HUES6 (cell line): Measurements from ENCODE around the gene TNFSF4.
"Not testable (repeated sequence)": the region's sequence is repeated elsewhere in the genome, so short reads cannot be mapped to it uniquely, and the experiment has no call there.

ENCODE experiments used
- H3K27ac ChIP-seq: 2 replicates; pipeline ENCODE4 v1.7.0; 2013; ENCODE audit warnings: low read depth, mild to moderate bottlenecking, low read length, inconsistent platforms
- H3K27me3 ChIP-seq: 2 replicates; pipeline ENCODE4 v1.6.1; 2013; ENCODE audit warnings: low read length; ENCODE audit not compliant: control insufficient read depth, insufficient read depth
- H3K36me3 ChIP-seq: 2 replicates; pipeline ENCODE4 v1.6.1; 2013; ENCODE audit warnings: low read length; ENCODE audit not compliant: control insufficient read depth, insufficient read depth
- H3K4me1 ChIP-seq: 2 replicates; pipeline ENCODE4 v1.6.1; 2013; ENCODE audit warnings: low read length; ENCODE audit not compliant: control insufficient read depth, insufficient read depth
- H3K4me3 ChIP-seq: 2 replicates; pipeline ENCODE4 v1.5.1; 2013; ENCODE audit warnings: low read depth, low read length
- H3K9ac ChIP-seq: one replicate; pipeline ENCODE4 v1.6.1; 2013; ENCODE audit warnings: mild to moderate bottlenecking, low read length
- H3K9me3 ChIP-seq: 2 replicates; pipeline ENCODE4 v1.6.1; 2013; ENCODE audit warnings: low read depth, low read length; ENCODE audit not compliant: control insufficient read depth, insufficient read depth

The TNFSF4 gene

GRCh38 chr1:173162601-173163000, 44.5 kb downstream of the TNFSF4 start:
- Histone ChIP-seq H3K4me1 (peaks cover 5% of the 10 kb centered on the region; the same call in 1 of the 2 replicates), H3K36me3 (no peaks in the 10 kb centered on the region), H3K27me3 (peaks cover 5% of the 10 kb centered on the region; the same call in 1 of the 2 replicates), H3K27ac (no peak overlapping the region), H3K4me3 (no peak overlapping the region), H3K9ac (no peak overlapping the region), H3K9me3 (no peaks in the 10 kb centered on the region)

DNA sequence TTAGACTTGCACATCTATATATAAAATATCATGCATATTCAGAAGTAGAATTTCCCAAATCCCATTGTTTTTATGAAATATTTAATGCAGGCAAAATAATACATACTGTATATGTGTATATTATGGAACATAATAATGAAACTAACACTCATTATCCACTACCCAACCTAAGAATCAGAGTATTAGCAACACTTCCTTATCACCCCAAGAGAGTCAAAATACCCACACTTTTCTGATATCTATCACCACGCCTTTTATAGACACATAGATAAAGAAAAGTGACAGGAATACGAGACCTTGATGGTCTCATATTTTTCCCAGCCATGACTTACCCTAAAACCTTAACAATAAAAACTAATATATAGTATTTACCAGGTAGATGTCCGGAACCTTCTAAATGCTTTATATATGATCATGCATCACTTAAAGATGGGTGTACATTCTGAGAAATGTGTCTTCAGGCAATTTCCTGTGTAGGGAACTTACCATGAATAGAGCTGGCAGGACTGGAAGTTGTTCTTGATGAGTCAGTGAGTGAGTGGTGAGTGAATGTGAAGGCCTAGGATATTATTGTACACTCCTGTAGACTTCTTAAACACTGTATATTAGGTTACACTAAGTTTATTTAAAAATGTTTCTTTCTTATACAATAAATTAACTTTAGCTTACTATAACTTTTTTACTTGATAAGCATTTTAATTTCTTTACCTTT, 45.5 kb downstream of the TNFSF4 start:
- H3K27ac ChIP-seq: no peak overlapping the region
- no peaks in the 10 kb centered on the region for H3K9me3 ChIP-seq
- peaks cover 5% of the 10 kb centered on the region; the same call in 1 of the 2 replicates for H3K27me3 ChIP-seq
- H3K4me3 ChIP-seq: no peak overlapping the region
- no peaks in the 10 kb centered on the region for H3K36me3 ChIP-seq
- peaks cover 5% of the 10 kb centered on the region; the same call in 1 of the 2 replicates for H3K4me1 ChIP-seq
- no peak overlapping the region for H3K9ac ChIP-seq

DNA sequence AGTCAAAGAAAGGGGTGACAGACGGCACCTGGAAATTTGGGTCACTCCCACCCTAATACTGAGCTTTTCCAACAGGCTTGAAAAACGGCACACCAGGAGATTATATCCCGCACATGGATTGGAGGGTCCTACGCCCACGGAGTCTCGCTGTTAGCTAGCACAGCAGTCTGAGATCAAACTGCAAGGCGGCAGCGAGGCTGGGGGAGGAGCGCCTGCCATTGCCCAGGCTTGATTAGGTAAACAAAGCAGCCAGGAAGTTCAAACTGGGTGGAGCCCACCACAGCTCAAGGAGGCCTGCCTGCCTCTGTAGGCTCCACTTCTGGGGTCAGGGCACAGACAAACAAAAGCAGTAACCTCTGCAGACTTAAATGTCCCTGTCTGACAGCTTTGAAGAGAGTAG, 53.2 kb downstream of the TNFSF4 start:
- not testable (repeated sequence) for H3K36me3 ChIP-seq, H3K27ac ChIP-seq, H3K4me3 ChIP-seq, H3K27me3 ChIP-seq, H3K9ac ChIP-seq, H3K4me1 ChIP-seq
- H3K9me3 ChIP-seq: peaks cover 15% of the 10 kb centered on the region

DNA sequence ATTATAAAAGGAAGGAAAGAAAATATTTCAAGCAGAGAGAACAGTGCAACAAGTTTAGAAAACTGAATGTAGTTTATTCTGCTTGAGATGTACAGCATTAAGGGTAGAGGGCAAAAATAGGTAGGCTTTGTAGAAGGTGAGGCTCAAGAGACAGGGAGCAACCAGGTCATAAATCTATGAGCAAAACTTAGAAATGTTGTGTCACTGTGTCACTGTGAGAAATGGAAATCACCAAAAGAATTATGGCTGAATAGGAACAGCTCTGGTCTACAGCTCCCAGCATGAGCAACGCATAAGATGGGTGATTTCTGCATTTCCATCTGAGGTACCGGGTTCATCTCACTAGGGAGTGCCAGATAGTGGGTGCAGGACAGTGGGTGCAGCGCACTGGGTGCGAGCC, 53.6 kb downstream of the TNFSF4 start:
- Histone ChIP-seq H3K4me1 (no peaks in the 10 kb centered on the region), H3K9ac (no peak overlapping the region), H3K27ac (no peak overlapping the region), H3K9me3 (peaks cover 16% of the 10 kb centered on the region), H3K36me3 (no peaks in the 10 kb centered on the region), H3K4me3 (no peak overlapping the region), H3K27me3 (no peaks in the 10 kb centered on the region)

GRCh38 chr1:173152598-173152997, 54.5 kb downstream of the TNFSF4 start:
- no peak overlapping the region for H3K9ac ChIP-seq
- H3K36me3 ChIP-seq: no peaks in the 10 kb centered on the region
- H3K27ac ChIP-seq: no peak overlapping the region
- no peaks in the 10 kb centered on the region for H3K27me3 ChIP-seq
- no peak overlapping the region for H3K4me3 ChIP-seq
- peaks cover 20% of the 10 kb centered on the region for H3K9me3 ChIP-seq
- no peaks in the 10 kb centered on the region for H3K4me1 ChIP-seq

DNA sequence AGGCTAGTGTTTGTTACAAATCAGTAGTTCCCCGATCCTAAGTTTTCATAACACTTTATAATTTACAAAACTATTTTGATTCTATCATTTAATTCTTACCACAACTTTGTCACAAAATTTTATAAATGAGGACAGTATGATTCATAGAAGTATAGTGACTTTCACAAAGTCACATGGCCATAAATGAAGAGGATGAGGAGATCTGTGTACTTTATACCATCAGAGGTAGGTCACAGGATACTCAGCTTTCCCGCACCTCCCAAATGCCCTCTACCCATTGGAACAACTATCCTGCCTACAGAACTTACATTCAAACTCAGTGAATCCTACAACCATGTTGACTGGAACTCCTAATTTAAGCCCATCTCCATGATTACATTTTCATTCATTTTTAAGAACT, 56.3 kb downstream of the TNFSF4 start:
- Histone ChIP-seq H3K36me3 (no peaks in the 10 kb centered on the region), H3K9me3 (peaks cover 20% of the 10 kb centered on the region), H3K4me1 (no peaks in the 10 kb centered on the region), H3K27ac (no peak overlapping the region), H3K4me3 (no peak overlapping the region), H3K9ac (no peak overlapping the region), H3K27me3 (no peaks in the 10 kb centered on the region)

DNA sequence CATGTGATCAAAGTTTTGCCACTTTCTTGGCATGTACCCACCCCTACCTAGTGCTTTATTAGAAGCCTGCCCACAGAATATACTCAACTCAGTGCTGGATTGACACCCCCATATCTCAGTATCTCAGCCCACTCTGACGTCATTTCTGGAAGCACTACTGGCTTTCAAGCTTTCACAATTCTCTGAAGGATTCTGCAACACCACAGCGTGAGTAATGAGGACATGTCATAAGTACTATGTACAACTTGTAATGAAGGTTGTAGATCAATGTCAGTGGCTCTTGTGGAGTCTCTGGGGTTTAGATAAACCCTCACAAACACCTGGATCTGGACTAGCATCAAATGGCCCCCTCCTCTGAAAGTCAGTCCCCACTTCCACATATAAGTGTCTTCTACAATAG, 57.2 kb downstream of the TNFSF4 start:
- H3K9ac ChIP-seq: no peak overlapping the region
- no peak overlapping the region for H3K4me3 ChIP-seq
- peaks cover 20% of the 10 kb centered on the region for H3K9me3 ChIP-seq
- no peaks in the 10 kb centered on the region for H3K36me3 ChIP-seq
- H3K27ac ChIP-seq: no peak overlapping the region
- H3K27me3 ChIP-seq: no peaks in the 10 kb centered on the region
- H3K4me1 ChIP-seq: no peaks in the 10 kb centered on the region

DNA sequence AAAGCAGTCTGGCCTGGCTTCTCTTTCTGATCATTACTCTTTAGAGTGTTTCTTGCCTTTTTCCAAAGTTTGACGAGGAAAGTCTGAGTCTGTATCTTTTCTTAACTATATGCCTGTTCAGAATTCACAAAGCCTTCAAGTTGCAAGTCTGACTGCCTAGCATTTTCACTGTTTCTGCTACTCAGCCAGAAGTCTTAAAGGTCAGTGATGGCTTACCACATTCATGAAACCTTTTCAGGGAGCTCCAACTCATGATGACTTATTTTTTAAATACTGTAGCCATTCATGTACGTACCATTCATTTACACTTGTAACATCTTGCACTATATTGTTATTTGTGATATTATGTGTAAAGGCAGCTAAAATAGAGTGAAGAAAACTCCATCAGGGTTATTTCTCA, 58.2 kb downstream of the TNFSF4 start:
- no peaks in the 10 kb centered on the region for H3K4me1 ChIP-seq
- H3K4me3 ChIP-seq: no peak overlapping the region
- H3K9me3 ChIP-seq: peaks cover 19% of the 10 kb centered on the region
- no peaks in the 10 kb centered on the region for H3K27me3 ChIP-seq
- no peak overlapping the region for H3K9ac ChIP-seq
- H3K27ac ChIP-seq: no peak overlapping the region
- no peaks in the 10 kb centered on the region for H3K36me3 ChIP-seq

GRCh38 chr1:173148545-173148944, 58.6 kb downstream of the TNFSF4 start:
- H3K36me3 ChIP-seq: no peaks in the 10 kb centered on the region
- no peak overlapping the region for H3K4me3 ChIP-seq
- H3K4me1 ChIP-seq: no peaks in the 10 kb centered on the region
- no peak overlapping the region for H3K9ac ChIP-seq
- no peaks in the 10 kb centered on the region for H3K27me3 ChIP-seq
- H3K27ac ChIP-seq: no peak overlapping the region
- peaks cover 14% of the 10 kb centered on the region for H3K9me3 ChIP-seq

DNA sequence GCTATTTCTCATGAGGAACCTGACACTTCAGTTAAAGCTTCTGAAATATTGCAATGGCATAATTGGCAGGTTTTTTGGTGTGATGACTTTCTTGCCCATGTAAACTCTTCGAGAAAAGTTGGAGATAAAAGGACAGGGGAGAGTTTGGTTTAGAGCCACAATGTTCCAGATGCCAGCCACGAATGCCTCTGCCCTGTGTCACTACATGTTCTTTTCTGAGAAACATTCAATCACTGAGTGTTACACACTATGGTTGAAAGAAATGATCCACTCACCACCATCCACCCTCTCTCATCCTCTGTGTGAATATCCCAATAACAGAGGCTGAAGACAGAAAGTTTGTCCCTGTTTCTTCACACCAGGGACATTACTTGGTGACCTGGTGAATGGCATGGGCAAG, 66.4 kb downstream of the TNFSF4 start:
- Histone ChIP-seq H3K4me3 (no peak overlapping the region), H3K9me3 (no peaks in the 10 kb centered on the region; the same call in 1 of the 2 replicates), H3K9ac (no peak overlapping the region), H3K4me1 (no peaks in the 10 kb centered on the region), H3K27ac (no peak overlapping the region), H3K36me3 (no peaks in the 10 kb centered on the region), H3K27me3 (no peaks in the 10 kb centered on the region)

GRCh38 chr1:173139706-173140105, 67.4 kb downstream of the TNFSF4 start:
- H3K4me1 ChIP-seq: no peaks in the 10 kb centered on the region
- H3K36me3 ChIP-seq: no peaks in the 10 kb centered on the region
- no peaks in the 10 kb centered on the region for H3K27me3 ChIP-seq
- no peak overlapping the region for H3K9ac ChIP-seq
- no peak overlapping the region for H3K27ac ChIP-seq
- H3K9me3 ChIP-seq: no peaks in the 10 kb centered on the region
- no peak overlapping the region for H3K4me3 ChIP-seq
